Adrenal gland (tissue), 19 donors: Measurements from ENCODE around the gene DOCK3. TPM values are rescaled to one million over a fixed set of nuclear protein-coding genes. Genes with fewer than 3 reads are reported as not detected.

Source experiments
- DNase-seq, 7 donors: peaks; one replicate each; pipeline ENCODE4 v3.0.0-alpha.2; 2019 to 2020
- H3K27ac ChIP-seq, 5 donors: fragments of 200-600 bp; sonication (generic) in 4 of 5; 1 replicate in 3 of 5; 2 replicates in 2 of 5; pipeline versions ENCODE4 v1.5.1 to v1.8.0; 2016 to 2020; ENCODE audit warnings: mild to moderate bottlenecking in 1 of 5
- H3K27me3 ChIP-seq: fragments of 200-600 bp; 2 replicates; pipeline ENCODE4 v1.8.0; 2021
- H3K36me3 ChIP-seq, 2 donors: fragments of 200-600 bp; replicated peaks in 1 of 2; 1 replicate in 1 of 2; 2 replicates in 1 of 2; pipeline versions ENCODE4 v1.5.1 to v1.8.0; 2018 to 2022
- H3K4me1 ChIP-seq, 2 donors: fragments of 200-600 bp; replicated peaks in 1 of 2; 1 replicate in 1 of 2; 2 replicates in 1 of 2; pipeline versions ENCODE4 v1.5.1 to v1.8.0; 2018 to 2021
- H3K4me3 ChIP-seq, 4 donors: fragments of 200-600 bp; sonication (generic) in 3 of 4; one replicate each; pipeline ENCODE4 v1.5.1; 2016 to 2018
- H3K9me3 ChIP-seq, 3 donors: fragments of 200-600 bp; sonication (generic) in 1 of 3; replicated peaks in 1 of 3; 1 replicate in 2 of 3; 2 replicates in 1 of 3; pipeline versions ENCODE4 v1.5.1 to v1.8.0; 2016 to 2021
- CTCF ChIP-seq, 6 experiments: fragments of 450-650 bp in 4 of 6; fragments of 200-600 bp in 2 of 6; sonication (generic) in 1 of 6; IDR thresholded peaks; 1 replicate in 5 of 6; 2 replicates in 1 of 6; pipeline versions ENCODE4 v1.5.1 to v1.8.0; 2016 to 2021; ENCODE audit warnings: antibody characterized with exemption in 6 of 6, mild to moderate bottlenecking in 2 of 6, moderate library complexity in 1 of 6
- POLR2A ChIP-seq, 2 donors: fragments of 450-650 bp; IDR thresholded peaks; one replicate each; pipeline ENCODE4 v1.6.1; 2017; ENCODE audit warnings: antibody characterized with exemption in 2 of 2, mild to moderate bottlenecking in 2 of 2, moderate library complexity in 1 of 2
- WGBS, 4 donors: extraction: QIAGEN DNeasy Blood & Tissue Kit in 2 of 4; methylation state at CpG; one replicate each; pipeline versions ENCODE4 v1.1.5 to v1.1.7; 2013 to 2017; 5-methylcytosine and 5-hydroxymethylcytosine counted together
- intact Hi-C, 2 donors: fragments of 100-400 bp; cut with DNase I; formaldehyde crosslinking; loops; one replicate each; pipeline versions ENCODE4 v1.14.1 to v1.15.0; 2022 to 2023
- long read RNA-seq, 10 donors: library from polyadenylated mRNA in 3 of 10; unstranded in 2 of 10; stranded (forward) in 1 of 10; transcript quantifications; one replicate each; pipeline ENCODE4 v2.0.0 and lab custom pipeline, GENCODE V29; 2021 to 2026
- polyA plus RNA-seq, 3 donors: library from polyadenylated mRNA; stranded (reverse); fragments of 200-250 nt in 2 of 3; fragments of 350-450 nt in 1 of 3; fragmentation: Illumina TruSeq in 1 of 3; extraction: RNeasy Lipid Tissue Mini Kit (QIAGEN cat#74804) in 1 of 3; gene quantifications; one replicate each; pipeline ENCODE4 v1.2.3, GENCODE V29; 2013 to 2014
- total RNA-seq, 9 donors: library from RNA; depleted of rRNA in 4 of 9; stranded (reverse); fragments of >200 nt in 4 of 9; fragments of 120-200 nt in 1 of 9; fragmentation: NEBNext Ultra II Directional in 1 of 9; extraction: Animal tissue kit (Norgen Biotek cat#: 25700) in 1 of 9; gene quantifications; one replicate each; pipeline versions ENCODE4 v1.1.0 to v1.2.4, GENCODE V29; 2013 to 2023
- donor health status: healthy with polysubstance abuse.
- donor health status: Bipolar disorder and iron deficiency.
- donor health status: DM: yes; HTN: yes; CAD: no.
- donor health status: DM: no; HTN: no; CAD: no.
- donor health status: DM: no; HTN: no; CAD: no.
- donor health status: DM: yes; HTN: yes; CAD: no.

The DOCK3 gene
- 1 to 10 TPM in 8 of 9 donors, under 1 TPM in 1; 0.72 to 4.1 (median 2.9) TPM for total RNA-seq
- 1 to 10 TPM; 2.0 to 8.6 (median 6.0) TPM for polyA plus RNA-seq
- long read RNA-seq, donor 1: 0 reads
- long read RNA-seq, donor 2: 0 reads
- long read RNA-seq, donor 3: 0 reads
- long read RNA-seq, donor 4, partial matches to known transcripts: 0 of 1 reads
- long read RNA-seq, donor 4, other reads (novel, unspliced or antisense): 1 of 1 reads
- long read RNA-seq, donor 5, partial matches to known transcripts: 3 of 3 reads
- long read RNA-seq, donor 5, other reads (novel, unspliced or antisense): 0 of 3 reads
- long read RNA-seq, donor 6, partial matches to known transcripts: 1 of 3 reads
- long read RNA-seq, donor 6, other reads (novel, unspliced or antisense): 2 of 3 reads
- long read RNA-seq, donor 7: 0 reads
- long read RNA-seq, donor 8: 0 reads
- long read RNA-seq, donor 9: 0 reads
- long read RNA-seq, donor 10: 0 reads

- no peaks in the 10 kb centered on the region for H3K36me3 ChIP-seq
- WGBS, 4 donors: 2 to 16% (median 4%) methylated on average over 20 to 89 of the region's 89 CpGs
- H3K4me1 ChIP-seq: no peaks in the 10 kb centered on the region
- H3K9me3 ChIP-seq: no peaks in the 10 kb centered on the region
- TF ChIP-seq POLR2A (IDR thresholded peaks at IDR 0.05) (peak in 1 of 2 donors; percentile 19), CTCF (IDR thresholded peaks at IDR 0.05) (no peak)
- peaks cover 23% of the 10 kb centered on the region for H3K27me3 ChIP-seq
- intact Hi-C loops: no loop called here
- peak within 1 kb of the TSS in 1 of 4 donors; percentile 77 for H3K4me3 ChIP-seq
- DNase-seq: peak; percentile 32 to 66 (median 51)
- peak within 1 kb of the TSS in 1 of 5 donors; percentile 53 for H3K27ac ChIP-seq
Measured at GRCh38 chr3:50674349-50675178, at the start of gene DOCK3. TSS of gene DOCK3 (plus strand) at chr3:50674927. CDS start at chr3:50675264, 337 bp downstream.

DNA sequence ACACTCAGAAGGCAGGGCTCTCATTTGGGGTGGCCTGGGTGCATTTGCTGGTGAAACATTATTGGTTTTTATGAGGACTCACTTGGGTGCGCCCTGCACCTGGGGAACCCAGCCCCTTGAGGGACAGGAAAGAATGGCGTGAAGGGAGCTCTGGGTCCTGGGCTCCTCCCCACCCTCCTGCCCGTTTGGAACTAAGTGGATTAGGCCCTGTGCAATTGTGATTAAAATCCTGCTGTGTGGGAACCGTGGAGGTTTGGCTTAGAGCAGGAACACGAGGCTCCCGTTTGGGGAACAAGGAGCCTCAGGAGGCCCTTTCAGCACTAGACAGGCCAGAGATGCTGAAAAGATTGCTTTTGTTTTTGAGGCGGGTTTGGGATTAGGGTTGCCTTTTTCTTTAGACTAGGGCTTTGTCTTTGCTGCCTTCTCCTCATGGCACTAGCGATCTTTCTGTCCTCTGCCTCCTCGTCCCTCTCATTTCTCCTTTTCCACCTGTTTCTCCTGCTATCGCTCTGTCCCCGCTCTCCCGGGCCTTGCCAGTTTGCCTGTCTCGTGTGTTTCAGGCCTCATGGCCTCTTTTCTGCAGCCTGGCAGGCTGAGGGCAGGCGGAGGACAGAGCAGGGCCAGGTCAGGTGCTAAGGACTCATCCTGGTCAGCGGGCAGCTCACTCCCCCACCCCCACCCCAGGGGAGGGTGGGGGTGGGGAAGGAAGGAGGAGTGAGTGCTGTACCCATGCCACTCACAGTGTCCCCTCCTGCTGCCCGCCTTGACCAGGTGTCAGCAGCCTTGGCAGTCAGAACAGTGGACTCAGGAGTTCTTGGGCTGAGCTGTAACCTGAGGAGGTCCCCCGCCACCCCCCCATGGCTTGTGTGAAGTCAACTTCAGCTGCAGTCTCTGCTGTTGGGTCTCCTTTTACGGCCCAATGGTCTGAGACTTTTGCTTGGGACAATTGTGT lies 49.2 kb upstream of the DOCK3 start:
- intact Hi-C loops: no loop called here
- H3K27ac ChIP-seq: peak overlapping the region in 1 of 5 donors; percentile 6
- H3K4me3 ChIP-seq: no peak overlapping the region
- H3K4me1 ChIP-seq: peaks cover 0 to 31% of the 10 kb centered on the region in 2 donors
- 79 to 89% (median 81%) methylated on average over 14 to 18 of the region's 18 CpGs for WGBS, 4 donors
- TF ChIP-seq CTCF (IDR thresholded peaks at IDR 0.05): no peak
- TF ChIP-seq POLR2A (IDR thresholded peaks at IDR 0.05): no peak
- DNase-seq: no peak
- no peaks in the 10 kb centered on the region for H3K27me3 ChIP-seq
- H3K36me3 ChIP-seq: no peaks in the 10 kb centered on the region
- no peaks in the 10 kb centered on the region for H3K9me3 ChIP-seq

DNA sequence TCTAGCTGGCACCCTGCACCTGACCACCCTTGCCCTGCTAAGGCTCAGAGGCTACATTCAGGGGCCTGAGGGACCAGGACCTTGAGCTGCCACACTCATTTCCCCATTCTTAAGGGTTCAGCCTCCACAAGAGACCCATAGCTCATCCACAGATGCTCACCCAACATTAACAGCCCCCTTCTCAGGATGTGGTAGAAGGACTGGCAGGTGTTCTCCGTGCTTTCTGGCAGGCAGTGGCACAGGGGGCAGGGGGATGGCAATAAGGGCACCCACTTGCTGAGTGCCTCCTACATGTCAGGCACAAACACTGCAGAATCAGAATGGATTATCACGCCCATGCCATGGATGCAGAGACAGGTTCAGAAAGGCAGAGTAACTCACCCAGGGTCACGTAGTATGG lies 48.3 kb upstream of the DOCK3 start:
- intact Hi-C loops: no loop called here
- TF ChIP-seq POLR2A (IDR thresholded peaks at IDR 0.05): no peak
- TF ChIP-seq CTCF (IDR thresholded peaks at IDR 0.05): no peak
- Histone ChIP-seq H3K36me3 (no peaks in the 10 kb centered on the region), H3K27me3 (no peaks in the 10 kb centered on the region), H3K9me3 (no peaks in the 10 kb centered on the region), H3K4me3 (no peak overlapping the region), H3K27ac (no peak overlapping the region), H3K4me1 (peaks cover 0 to 28% of the 10 kb centered on the region in 2 donors)
- DNase-seq: no peak
- 80 to 93% (median 83%) methylated on average over 1 to 3 of the region's 3 CpGs for WGBS, 4 donors
